ENCODE results near the gene RBFOX2. TPM values are rescaled to one million over a fixed set of nuclear protein-coding genes. Genes with fewer than 3 reads are reported as not detected.

The RBFOX2 gene
- total and polyA plus RNA-seq, 4 donors, result 29.9 to 152 (median 80.0) TPM

DNA sequence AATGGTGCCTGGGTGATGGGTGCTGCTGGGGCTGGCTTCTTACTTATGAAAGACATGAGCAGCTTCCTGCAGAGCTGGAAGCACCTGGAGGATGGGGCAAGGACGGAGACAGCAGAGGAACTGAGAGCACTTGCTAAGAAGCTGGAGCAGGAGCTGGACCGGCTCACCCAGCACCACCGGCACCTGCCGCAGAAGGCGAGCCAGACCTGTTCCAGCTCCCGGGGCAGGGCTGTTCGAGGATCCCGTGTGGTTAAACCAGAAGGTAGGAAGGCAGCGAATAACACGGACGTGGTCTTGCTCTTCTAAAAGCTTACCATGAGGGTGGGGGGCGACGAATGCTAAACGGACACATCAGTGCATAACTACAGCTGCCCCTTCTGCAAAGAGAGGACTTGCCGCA lies 301.7 kb downstream of the RBFOX2 start:
- ATAC-seq (ENCODE audit: low FRiP score) (no peak), DNase-seq (no peak)
- Histone ChIP-seq H3K36me3 (ENCODE audit: control insufficient read depth in 1 of 2, insufficient read depth in 2 of 2, low read length in 1 of 2) (no peaks in the 10 kb centered on the region), H3K27me3 (ENCODE audit: control insufficient read depth in 1 of 2, insufficient read depth in 2 of 2, low read length in 1 of 2) (peaks cover 0 to 1% of the 10 kb centered on the region in 2 donors), H3K4me3 (ENCODE audit: low read length in 2 of 2) (no peak overlapping the region), H3K27ac (ENCODE audit: low read depth in 1 of 2, low read length in 2 of 2) (no peak overlapping the region), H3K4me1 (ENCODE audit: control insufficient read depth in 1 of 2, insufficient read depth in 2 of 2, low read length in 2 of 2) (no peaks in the 10 kb centered on the region), H3K9me3 (ENCODE audit: control insufficient read depth, low read length) (no peaks in the 10 kb centered on the region)
- intact Hi-C loops (cut with DNase I), result no loop called here
- WGBS, 2 donors, result 85 to 88% methylated on average over 15 of the region's 15 CpGs

DNA sequence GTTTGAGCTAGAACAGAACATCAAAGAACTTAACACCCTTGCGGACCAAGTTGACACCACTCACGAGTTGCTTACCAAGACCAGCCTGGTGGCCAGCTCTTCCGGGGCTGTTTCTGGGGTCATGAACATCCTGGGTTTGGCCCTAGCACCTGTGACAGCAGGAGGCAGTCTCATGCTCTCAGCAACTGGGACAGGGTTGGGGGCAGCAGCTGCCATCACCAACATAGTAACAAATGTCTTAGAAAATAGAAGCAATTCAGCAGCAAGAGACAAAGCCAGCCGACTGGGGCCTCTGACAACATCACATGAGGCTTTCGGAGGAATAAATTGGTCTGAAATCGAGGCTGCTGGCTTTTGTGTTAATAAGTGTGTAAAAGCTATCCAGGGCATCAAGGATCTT lies 302.2 kb downstream of the RBFOX2 start:
- H3K4me3 ChIP-seq (ENCODE audit: low read length in 2 of 2), result no peak overlapping the region
- DNase-seq, result no peak
- WGBS, 2 donors, result 77 to 83% methylated on average over 6 of the region's 6 CpGs

DNA sequence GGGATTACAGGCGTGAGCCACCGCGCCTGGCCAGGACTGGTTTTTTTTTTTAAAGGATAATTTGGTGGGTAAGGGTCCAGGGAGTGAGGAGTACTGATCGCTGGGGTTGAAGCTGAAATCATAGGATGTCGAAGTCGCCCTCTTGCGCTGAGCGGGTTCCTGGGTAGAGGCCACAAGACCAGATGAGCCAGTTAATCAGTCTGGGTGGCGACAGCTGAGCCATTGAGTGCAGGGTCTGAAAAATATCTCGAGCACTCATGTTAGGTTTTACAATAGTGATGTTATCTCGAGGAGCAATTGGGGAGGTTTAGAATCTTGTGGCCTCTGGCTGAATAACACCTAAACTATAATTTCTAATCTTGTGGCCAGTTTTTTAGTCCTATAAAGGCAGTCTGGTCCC lies 303.1 kb downstream of the RBFOX2 start:
- H3K4me3 ChIP-seq (ENCODE audit: low read length in 2 of 2), result no peak overlapping the region
- no peaks in the 10 kb centered on the region for H3K4me1 ChIP-seq (ENCODE audit: control insufficient read depth in 1 of 2, insufficient read depth in 2 of 2, low read length in 2 of 2)
- no peaks in the 10 kb centered on the region for H3K36me3 ChIP-seq (ENCODE audit: control insufficient read depth in 1 of 2, insufficient read depth in 2 of 2, low read length in 1 of 2)
- no peak for DNase-seq
- 85 to 86% methylated on average over 11 of the region's 11 CpGs for WGBS, 2 donors
- peaks cover 0 to 1% of the 10 kb centered on the region in 2 donors for H3K27me3 ChIP-seq (ENCODE audit: control insufficient read depth in 1 of 2, insufficient read depth in 2 of 2, low read length in 1 of 2)
- intact Hi-C loops (cut with DNase I), result no loop called here
- no peak overlapping the region for H3K27ac ChIP-seq (ENCODE audit: low read depth in 1 of 2, low read length in 2 of 2)
- no peaks in the 10 kb centered on the region for H3K9me3 ChIP-seq (ENCODE audit: control insufficient read depth, low read length)
- no peak for ATAC-seq (ENCODE audit: low FRiP score)

More for the DNA sequence above, 302.2 kb downstream of the RBFOX2 start:
- Histone ChIP-seq H3K27me3 (ENCODE audit: control insufficient read depth in 1 of 2, insufficient read depth in 2 of 2, low read length in 1 of 2) (peaks cover 0 to 1% of the 10 kb centered on the region in 2 donors), H3K4me1 (ENCODE audit: control insufficient read depth in 1 of 2, insufficient read depth in 2 of 2, low read length in 2 of 2) (no peaks in the 10 kb centered on the region), H3K27ac (ENCODE audit: low read depth in 1 of 2, low read length in 2 of 2) (no peak overlapping the region), H3K9me3 (ENCODE audit: control insufficient read depth, low read length) (no peaks in the 10 kb centered on the region), H3K36me3 (ENCODE audit: control insufficient read depth in 1 of 2, insufficient read depth in 2 of 2, low read length in 1 of 2) (no peaks in the 10 kb centered on the region)
- intact Hi-C loops (cut with DNase I), result no loop called here
- no peak for ATAC-seq (ENCODE audit: low FRiP score)

DNA sequence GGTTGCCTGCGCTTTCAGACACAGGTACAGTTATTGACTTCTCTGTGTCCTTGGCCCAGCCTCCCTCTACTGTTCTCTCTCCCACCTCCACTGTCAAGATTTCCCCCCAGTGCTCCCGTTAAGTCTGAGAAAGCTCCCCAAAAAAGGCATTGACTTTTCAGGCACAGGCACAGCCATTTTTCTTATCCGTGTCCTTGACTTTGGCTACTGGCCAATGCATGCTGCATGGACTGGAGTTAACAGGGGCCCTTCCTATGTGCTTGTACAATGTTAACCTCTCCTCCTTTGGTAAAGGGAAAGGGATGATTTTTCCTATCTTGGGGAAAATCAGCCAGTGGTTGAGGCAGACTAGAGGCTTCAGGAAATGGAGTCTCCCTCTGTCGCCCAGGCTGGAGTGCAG lies 306.7 kb downstream of the RBFOX2 start:
- WGBS, 2 donors, result 54 to 56% methylated on average over 4 of the region's 4 CpGs
- H3K4me3 ChIP-seq (ENCODE audit: low read length in 2 of 2), result no peak overlapping the region
- H3K36me3 ChIP-seq (ENCODE audit: control insufficient read depth in 1 of 2, insufficient read depth in 2 of 2, low read length in 1 of 2), result no peaks in the 10 kb centered on the region
- ATAC-seq (ENCODE audit: low FRiP score) (no peak), DNase-seq (no peak)
- intact Hi-C loops (cut with DNase I), result no loop called here
- peaks cover 0 to 1% of the 10 kb centered on the region in 2 donors for H3K27me3 ChIP-seq (ENCODE audit: control insufficient read depth in 1 of 2, insufficient read depth in 2 of 2, low read length in 1 of 2)
- H3K4me1 ChIP-seq (ENCODE audit: control insufficient read depth in 1 of 2, insufficient read depth in 2 of 2, low read length in 2 of 2), result no peaks in the 10 kb centered on the region
- no peaks in the 10 kb centered on the region for H3K9me3 ChIP-seq (ENCODE audit: control insufficient read depth, low read length)
- H3K27ac ChIP-seq (ENCODE audit: low read depth in 1 of 2, low read length in 2 of 2), result no peak overlapping the region

DNA sequence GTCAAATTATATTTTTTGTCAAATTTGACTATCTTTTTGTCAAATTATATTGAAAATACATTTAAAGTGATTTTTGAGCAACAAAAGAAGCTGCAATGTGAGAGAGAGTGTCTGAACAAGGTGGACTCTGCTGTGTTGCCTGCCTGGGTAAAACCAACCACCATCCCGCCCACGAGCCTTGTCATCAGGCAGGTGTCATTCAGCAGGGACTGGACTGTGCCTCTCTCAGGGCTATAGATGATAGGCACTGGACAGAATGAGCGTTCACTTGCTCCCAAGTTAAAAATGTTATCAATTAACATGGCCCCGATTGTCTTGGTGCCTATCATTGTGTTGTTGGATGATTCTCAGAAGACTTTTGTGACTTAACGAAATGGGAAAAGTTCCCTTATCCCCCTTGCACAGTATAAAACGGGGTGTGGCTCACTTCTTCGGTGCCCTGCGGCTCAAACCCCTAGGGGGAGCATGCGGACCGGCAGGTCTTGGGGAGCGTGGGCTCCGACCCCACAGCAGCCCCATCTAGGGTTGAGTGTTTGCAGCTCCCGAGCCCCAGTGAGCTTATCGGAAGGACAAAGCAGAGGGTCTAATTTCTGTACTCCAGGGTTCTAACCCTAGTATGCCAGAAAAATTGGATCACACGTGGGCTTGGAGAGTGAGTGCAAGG lies 309.3 kb downstream of the RBFOX2 start:
- intact Hi-C loops (cut with DNase I), result no loop called here
- H3K9me3 ChIP-seq (ENCODE audit: control insufficient read depth, low read length), result no peaks in the 10 kb centered on the region
- no peaks in the 10 kb centered on the region for H3K4me1 ChIP-seq (ENCODE audit: control insufficient read depth in 1 of 2, insufficient read depth in 2 of 2, low read length in 2 of 2)
- 80 to 82% methylated on average over 15 of the region's 15 CpGs for WGBS, 2 donors
- no peaks in the 10 kb centered on the region for H3K27me3 ChIP-seq (ENCODE audit: control insufficient read depth in 1 of 2, insufficient read depth in 2 of 2, low read length in 1 of 2)
- H3K27ac ChIP-seq (ENCODE audit: low read depth in 1 of 2, low read length in 2 of 2), result no peak overlapping the region
- no peaks in the 10 kb centered on the region for H3K36me3 ChIP-seq (ENCODE audit: control insufficient read depth in 1 of 2, insufficient read depth in 2 of 2, low read length in 1 of 2)
- DNase-seq (no peak), ATAC-seq (ENCODE audit: low FRiP score) (no peak)
- H3K4me3 ChIP-seq (ENCODE audit: low read length in 2 of 2), result no peak overlapping the region

DNA sequence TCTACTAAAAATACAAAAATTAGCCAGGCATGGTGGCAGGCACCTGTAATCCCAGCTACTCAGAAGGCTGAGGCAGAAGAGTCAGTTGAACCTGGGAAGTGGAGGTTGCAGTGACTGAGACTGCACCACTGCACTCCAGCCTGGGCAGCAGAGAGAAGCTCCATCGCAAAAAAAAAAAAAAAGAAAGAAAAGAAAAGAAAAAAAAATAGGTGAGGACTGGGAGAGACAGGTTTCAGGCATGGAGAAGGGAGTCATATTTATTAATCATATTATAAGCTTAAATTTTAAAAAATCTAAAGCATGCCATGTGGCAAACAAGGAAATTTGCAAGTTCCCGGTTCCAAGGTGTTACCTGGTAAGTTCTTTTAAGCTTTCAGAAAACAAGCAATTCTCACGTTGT lies 311.1 kb downstream of the RBFOX2 start, which contains the start of gene APOL5:
Gene APOL5, plus strand, starts transcription at position 301 of the 400 bp plus-strand sequence. Its CDS starts 0 bp downstream, at position 301.
- no peak within 1 kb of the TSS for H3K4me3 ChIP-seq (ENCODE audit: low read length in 2 of 2)
- DNase-seq, result no peak

DNA sequence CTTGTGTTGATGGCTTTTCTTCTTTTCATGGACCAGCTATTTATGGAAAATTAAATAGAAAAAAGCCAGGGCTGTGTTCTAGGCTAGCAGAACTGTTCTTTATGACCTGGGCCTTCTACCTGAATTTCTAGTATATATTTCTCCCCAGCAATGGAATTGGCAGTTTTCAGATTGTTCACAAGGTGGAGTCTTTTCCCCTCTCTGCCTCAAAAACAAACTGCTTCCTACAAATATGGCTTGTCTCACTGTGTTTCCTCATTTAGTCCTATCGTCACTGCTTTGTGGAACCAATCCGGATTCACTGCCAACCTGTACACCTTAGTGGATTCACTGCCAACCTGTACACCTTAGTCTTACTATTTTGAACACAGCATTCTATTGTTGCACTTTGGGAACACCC lies 316.0 kb downstream of the RBFOX2 start:
- Histone ChIP-seq H3K9me3 (ENCODE audit: control insufficient read depth, low read length) (no peaks in the 10 kb centered on the region), H3K27ac (ENCODE audit: low read depth in 1 of 2, low read length in 2 of 2) (no peak overlapping the region), H3K4me3 (ENCODE audit: low read length in 2 of 2) (no peak overlapping the region), H3K27me3 (ENCODE audit: control insufficient read depth in 1 of 2, insufficient read depth in 2 of 2, low read length in 1 of 2) (no peaks in the 10 kb centered on the region), H3K4me1 (ENCODE audit: control insufficient read depth in 1 of 2, insufficient read depth in 2 of 2, low read length in 2 of 2) (no peaks in the 10 kb centered on the region), H3K36me3 (ENCODE audit: control insufficient read depth in 1 of 2, insufficient read depth in 2 of 2, low read length in 1 of 2) (no peaks in the 10 kb centered on the region)
- WGBS, 2 donors, result 88 to 94% methylated on average over 2 of the region's 2 CpGs
- DNase-seq, result no peak
- ATAC-seq (ENCODE audit: low FRiP score), result no peak
- intact Hi-C loops (cut with DNase I), result no loop called here

More for the DNA sequence above, 311.1 kb downstream of the RBFOX2 start, which contains the start of gene APOL5:
- Histone ChIP-seq H3K36me3 (ENCODE audit: control insufficient read depth in 1 of 2, insufficient read depth in 2 of 2, low read length in 1 of 2) (no peaks in the 10 kb centered on the region), H3K4me1 (ENCODE audit: control insufficient read depth in 1 of 2, insufficient read depth in 2 of 2, low read length in 2 of 2) (no peaks in the 10 kb centered on the region), H3K27ac (ENCODE audit: low read depth in 1 of 2, low read length in 2 of 2) (no peak within 1 kb of the TSS), H3K27me3 (ENCODE audit: control insufficient read depth in 1 of 2, insufficient read depth in 2 of 2, low read length in 1 of 2) (no peaks in the 10 kb centered on the region), H3K9me3 (ENCODE audit: control insufficient read depth, low read length) (no peaks in the 10 kb centered on the region)
- intact Hi-C loops (cut with DNase I), result no loop called here
- 76% methylated on average over 3 of the region's 3 CpGs for WGBS, 2 donors
- no peak for ATAC-seq (ENCODE audit: low FRiP score)

DNA sequence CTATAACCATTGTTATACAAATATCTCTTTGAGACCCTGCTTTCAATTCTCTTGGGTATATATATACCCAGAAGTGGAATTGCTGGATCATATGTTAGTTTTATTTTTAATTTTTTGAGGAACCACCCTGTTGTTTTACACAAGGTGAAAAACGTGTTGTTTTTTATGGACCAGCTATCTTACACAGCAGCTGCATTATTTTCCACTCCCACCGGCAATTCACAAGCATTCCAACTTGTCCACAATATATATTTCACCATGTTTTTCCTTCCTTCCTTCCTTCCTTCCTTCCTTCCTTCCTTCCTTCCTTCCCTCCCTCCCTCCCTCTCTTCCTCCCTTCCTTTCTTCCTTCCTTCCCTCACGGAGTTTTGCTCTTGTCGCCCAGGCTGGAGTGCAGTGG lies 317.3 kb downstream of the RBFOX2 start:
- H3K9me3 ChIP-seq (ENCODE audit: control insufficient read depth, low read length), result no peaks in the 10 kb centered on the region
- H3K27ac ChIP-seq (ENCODE audit: low read depth in 1 of 2, low read length in 2 of 2), result no peak overlapping the region
- H3K36me3 ChIP-seq (ENCODE audit: control insufficient read depth in 1 of 2, insufficient read depth in 2 of 2, low read length in 1 of 2), result no peaks in the 10 kb centered on the region
- H3K4me1 ChIP-seq (ENCODE audit: control insufficient read depth in 1 of 2, insufficient read depth in 2 of 2, low read length in 2 of 2), result no peaks in the 10 kb centered on the region
- H3K4me3 ChIP-seq (ENCODE audit: low read length in 2 of 2), result no peak overlapping the region
- no peak for DNase-seq
- 86 to 96% methylated on average over 4 of the region's 4 CpGs for WGBS, 2 donors
- no peak for ATAC-seq (ENCODE audit: low FRiP score)
- no peaks in the 10 kb centered on the region for H3K27me3 ChIP-seq (ENCODE audit: control insufficient read depth in 1 of 2, insufficient read depth in 2 of 2, low read length in 1 of 2)
- intact Hi-C loops (cut with DNase I), result no loop called here

DNA sequence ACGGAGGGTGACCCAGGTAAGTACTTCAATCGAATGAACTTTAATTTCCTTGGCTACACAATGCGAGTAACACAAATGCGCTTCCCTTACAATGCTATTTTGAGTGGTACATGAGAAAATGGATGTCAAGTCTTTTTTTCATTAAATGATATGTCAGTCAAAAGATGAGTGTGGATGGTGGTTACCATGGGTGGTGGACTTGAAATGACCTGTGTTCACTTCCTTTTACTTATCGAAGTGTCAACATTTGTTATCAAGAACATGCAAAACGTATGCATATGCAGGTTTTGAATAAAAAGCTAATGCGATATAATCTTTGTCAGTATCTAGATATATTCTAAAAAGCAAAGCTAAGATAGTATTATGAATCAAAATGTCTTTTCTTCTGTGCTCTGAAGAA lies 319.7 kb downstream of the RBFOX2 start:
- Histone ChIP-seq H3K4me3 (ENCODE audit: low read length in 2 of 2) (no peak overlapping the region), H3K27ac (ENCODE audit: low read depth in 1 of 2, low read length in 2 of 2) (no peak overlapping the region), H3K9me3 (ENCODE audit: control insufficient read depth, low read length) (no peaks in the 10 kb centered on the region), H3K4me1 (ENCODE audit: control insufficient read depth in 1 of 2, insufficient read depth in 2 of 2, low read length in 2 of 2) (no peaks in the 10 kb centered on the region), H3K27me3 (ENCODE audit: control insufficient read depth in 1 of 2, insufficient read depth in 2 of 2, low read length in 1 of 2) (no peaks in the 10 kb centered on the region), H3K36me3 (ENCODE audit: control insufficient read depth in 1 of 2, insufficient read depth in 2 of 2, low read length in 1 of 2) (no peaks in the 10 kb centered on the region)
- 54 to 56% methylated on average over 7 of the region's 7 CpGs for WGBS, 2 donors
- DNase-seq, result no peak
- no peak for ATAC-seq (ENCODE audit: low FRiP score)
- intact Hi-C loops (cut with DNase I), result no loop called here

All from aorta (tissue), 5 donors.